Endothelial cell of umbilical vein (primary cell): ENCODE data around the gene TCAP. TPM values are rescaled to one million over a fixed set of nuclear protein-coding genes. Genes with fewer than 3 reads are reported as not detected.

ENCODE experiments used
- BruUV-seq: library from RNA; stranded (reverse); fragments of 400-500 nt; replicated peaks from 2 replicates; lab custom pipeline; 2021; lab: Mats Ljungman, UMichigan
- CTCF ChIA-PET: fragments of 300-600, 350-600 bp; sonication (Branson Sonifier 250); formaldehyde crosslinking; loops from one replicate; lab custom pipeline; 2021; ENCODE audit warnings: antibody characterized with exemption, inconsistent platforms; lab: Charles Lee
- POLR2A ChIA-PET: fragments of 300-600, 350-600 bp; sonication (Branson Sonifier 250); formaldehyde crosslinking; loops from one replicate; lab custom pipeline; 2021; ENCODE audit warnings: antibody characterized with exemption, inconsistent platforms; lab: Charles Lee
- DNase-seq: peaks from one replicate; pipeline ENCODE4 v3.0.0-alpha.2; 2011; ENCODE audit warnings: low read depth, low spot score
- FAIRE-seq: peaks from 2 replicates; lab custom pipeline; 2011; peaks lifted over from hg19 to GRCh38; lab: Jason Lieb, UNC
- H2AFZ ChIP-seq: 2 replicates; pipeline ENCODE4 v1.6.0; 2012; ENCODE audit warnings: low read depth, low read length, control low read depth, inconsistent platforms
- H3K27ac ChIP-seq: 2 replicates; pipeline ENCODE4 v1.5.1; 2011; ENCODE audit warnings: low read depth, mild to moderate bottlenecking, control low read depth, low read length, moderate library complexity; ENCODE audit not compliant: insufficient read depth
- H3K27me3 ChIP-seq, 2 experiments: 2 replicates each; pipeline versions ENCODE4 v1.6.0 to v1.6.1; 2011; ENCODE audit warnings: low read length in 2 of 2, mixed read lengths in 1 of 2; ENCODE audit not compliant: control insufficient read depth in 2 of 2, insufficient read depth in 2 of 2
- H3K36me3 ChIP-seq, 2 experiments: 2 replicates in 1 of 2; 3 replicates in 1 of 2; pipeline ENCODE4 v1.5.1; 2011; ENCODE audit warnings: low read length in 2 of 2, mild to moderate bottlenecking in 1 of 2, moderate library complexity in 1 of 2; ENCODE audit not compliant: control insufficient read depth in 2 of 2, insufficient read depth in 2 of 2; ENCODE audit errors: extremely low read depth in 1 of 2
- H3K4me1 ChIP-seq: 3 replicates; pipeline ENCODE4 v1.5.1; 2011; ENCODE audit warnings: mild to moderate bottlenecking, low read length; ENCODE audit not compliant: control insufficient read depth, insufficient read depth; ENCODE audit errors: extremely low read depth
- H3K4me2 ChIP-seq: 2 replicates; pipeline ENCODE4 v1.6.1; 2011; ENCODE audit warnings: low read length, control low read depth, mixed read lengths; ENCODE audit not compliant: insufficient read depth
- H3K4me3 ChIP-seq, 3 experiments: fragments of 200-600 bp in 1 of 3; sonication (generic), shearing (Covaris generic) in 1 of 3; replicated peaks in 1 of 3; 2 replicates each; pipeline ENCODE4 v1.5.1; 2011 to 2016; ENCODE audit warnings: control low read depth in 3 of 3, low read length in 3 of 3, mild to moderate bottlenecking in 2 of 3, inconsistent platforms in 1 of 3, low read depth in 1 of 3, moderate library complexity in 1 of 3; ENCODE audit not compliant: insufficient read depth in 1 of 3
- H3K79me2 ChIP-seq: 2 replicates; pipeline ENCODE4 v1.6.0; 2012; ENCODE audit warnings: low read length, inconsistent platforms; ENCODE audit not compliant: control insufficient read depth, insufficient read depth
- H3K9ac ChIP-seq: replicated peaks from 2 replicates; pipeline ENCODE3; 2011; ENCODE audit warnings: low read length, control low read depth; ENCODE audit not compliant: insufficient read depth; ENCODE audit errors: extremely low read depth
- H3K9me1 ChIP-seq: replicated peaks from 3 replicates; pipeline ENCODE4 v1.6.0; 2011; ENCODE audit warnings: mild to moderate bottlenecking, low read length; ENCODE audit not compliant: control insufficient read depth, insufficient read depth; ENCODE audit errors: extremely low read depth
- H3K9me3 ChIP-seq: replicated peaks from 2 replicates; pipeline ENCODE4 v1.5.1; 2012; ENCODE audit warnings: low read length, inconsistent platforms; ENCODE audit not compliant: control insufficient read depth, insufficient read depth
- H4K20me1 ChIP-seq: replicated peaks from 2 replicates; pipeline ENCODE3; 2011; ENCODE audit warnings: mild to moderate bottlenecking, low read length; ENCODE audit not compliant: control insufficient read depth, insufficient read depth; ENCODE audit errors: extremely low read depth
- EZH2 ChIP-seq: IDR thresholded peaks from 2 replicates; pipeline ENCODE4 v1.6.1; 2012; ENCODE audit warnings: borderline replicate concordance, low read depth, mild to moderate bottlenecking, moderate library complexity, low read length, inconsistent platforms; ENCODE audit not compliant: severe bottlenecking
- FOS ChIP-seq: IDR thresholded peaks from 2 replicates; pipeline ENCODE4 v1.6.1; 2011; ENCODE audit warnings: mild to moderate bottlenecking, low read length, moderate library complexity, borderline replicate concordance; ENCODE audit not compliant: insufficient read depth
- JUN ChIP-seq: IDR thresholded peaks from 2 replicates; pipeline ENCODE4 v1.6.1; 2011; ENCODE audit warnings: borderline replicate concordance, low read depth; ENCODE audit not compliant: insufficient read length, insufficient read depth
- POLR2A ChIP-seq: IDR thresholded peaks from 2 replicates; pipeline ENCODE4 v1.6.1; 2012; ENCODE audit warnings: low read depth, mild to moderate bottlenecking, control low read depth, low read length
- POLR2AphosphoS5 ChIP-seq: IDR thresholded peaks from 2 replicates; pipeline ENCODE4 v1.6.1; 2012; ENCODE audit warnings: low read depth, mild to moderate bottlenecking, control low read depth, low read length, moderate library complexity; ENCODE audit not compliant: insufficient read depth
- dilution Hi-C: fragments of 300-500 bp; cut with MboI; formaldehyde crosslinking; loops from one replicate; pipeline ENCODE4 v1.15.0; 2019; ENCODE audit warnings: low sequenced_read_pairs; ENCODE audit not compliant: extremely low pct_ligation_motif_present
- intact Hi-C: fragments of 100-400 bp; cut with micrococcal nuclease; formaldehyde crosslinking; loops from one replicate; pipeline ENCODE4 v1.10.0; 2022
- polyA plus RNA-seq, 4 experiments: library from polyadenylated mRNA; depleted of rRNA in 3 of 4; stranded (reverse) in 3 of 4; unstranded in 1 of 4; fragments of >200 nt; gene quantifications; 2 replicates each; pipeline versions ENCODE4 v1.2.1 to v1.2.3, GENCODE V29; 2011 to 2012; ENCODE audit warnings: missing spikeins in 1 of 4
- total RNA-seq: library from RNA; stranded (reverse); gene quantifications from 2 replicates; pipeline ENCODE4 v1.2.3, GENCODE V29; 2021

TCAP gene
- total and polyA plus RNA-seq, 2 donors (not counting 3 experiments of a cell fraction or from before 2014, with no cell fraction given): 0.51 to 0.93 TPM

DNA sequence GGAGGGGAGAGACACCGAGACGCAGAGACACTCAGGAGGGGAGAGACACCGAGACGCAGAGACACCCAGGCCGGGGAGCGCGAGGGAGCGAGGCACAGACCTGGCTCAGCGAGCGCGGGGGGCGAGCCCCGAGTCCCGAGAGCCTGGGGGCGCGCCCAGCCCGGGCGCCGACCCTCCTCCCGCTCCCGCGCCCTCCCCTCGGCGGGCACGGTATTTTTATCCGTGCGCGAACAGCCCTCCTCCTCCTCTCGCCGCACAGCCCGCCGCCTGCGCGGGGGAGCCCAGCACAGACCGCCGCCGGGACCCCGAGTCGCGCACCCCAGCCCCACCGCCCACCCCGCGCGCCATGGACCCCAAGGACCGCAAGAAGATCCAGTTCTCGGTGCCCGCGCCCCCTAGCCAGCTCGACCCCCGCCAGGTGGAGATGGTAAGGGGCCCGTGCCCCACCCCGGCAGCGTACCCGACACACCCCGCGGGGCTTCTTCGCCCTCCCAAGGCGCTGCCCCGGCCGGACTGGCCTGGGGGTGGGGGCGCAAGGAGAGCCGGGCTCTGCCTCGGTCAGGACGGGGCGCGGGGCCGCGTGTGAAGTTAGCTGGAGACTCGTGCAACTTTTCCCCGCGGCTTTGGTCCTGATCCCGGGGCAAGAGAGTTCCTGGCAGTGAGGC is 38.0 kb upstream of the TCAP start:
- Histone ChIP-seq H3K27ac (no peak overlapping the region), H4K20me1 (no peaks in the 10 kb centered on the region), H3K27me3 (peaks cover 56 to 62% of the 10 kb centered on the region in 2 experiments), H2AFZ (no peak overlapping the region), H3K9me1 (no peaks in the 10 kb centered on the region), H3K9me3 (no peaks in the 10 kb centered on the region), H3K79me2 (no peaks in the 10 kb centered on the region), H3K4me1 (no peaks in the 10 kb centered on the region), H3K36me3 (no peaks in the 10 kb centered on the region), H3K4me2 (no peak overlapping the region), H3K9ac (no peak overlapping the region), H3K4me3 (no peak overlapping the region)
- TF ChIP-seq EZH2 (peak; percentile 92), JUN (no peak)
- intact Hi-C loops: loop anchor here (10.0 kb wide), 1 partner anchor 328 kb away; no protein-coding TSS in a partner anchor
- BruUV-seq: no TSS peak
- FAIRE-seq (no peak), DNase-seq (no peak)
- dilution Hi-C loops: no loop called here
- ChIA-PET CTCF (interaction anchor here (1.2 to 1.9 kb wide), 4 partner anchors 10 to 100 kb away, joined by 3 to 8 read pairs (median 4); no protein-coding TSS in a partner anchor), POLR2A (no interaction called here)

DNA sequence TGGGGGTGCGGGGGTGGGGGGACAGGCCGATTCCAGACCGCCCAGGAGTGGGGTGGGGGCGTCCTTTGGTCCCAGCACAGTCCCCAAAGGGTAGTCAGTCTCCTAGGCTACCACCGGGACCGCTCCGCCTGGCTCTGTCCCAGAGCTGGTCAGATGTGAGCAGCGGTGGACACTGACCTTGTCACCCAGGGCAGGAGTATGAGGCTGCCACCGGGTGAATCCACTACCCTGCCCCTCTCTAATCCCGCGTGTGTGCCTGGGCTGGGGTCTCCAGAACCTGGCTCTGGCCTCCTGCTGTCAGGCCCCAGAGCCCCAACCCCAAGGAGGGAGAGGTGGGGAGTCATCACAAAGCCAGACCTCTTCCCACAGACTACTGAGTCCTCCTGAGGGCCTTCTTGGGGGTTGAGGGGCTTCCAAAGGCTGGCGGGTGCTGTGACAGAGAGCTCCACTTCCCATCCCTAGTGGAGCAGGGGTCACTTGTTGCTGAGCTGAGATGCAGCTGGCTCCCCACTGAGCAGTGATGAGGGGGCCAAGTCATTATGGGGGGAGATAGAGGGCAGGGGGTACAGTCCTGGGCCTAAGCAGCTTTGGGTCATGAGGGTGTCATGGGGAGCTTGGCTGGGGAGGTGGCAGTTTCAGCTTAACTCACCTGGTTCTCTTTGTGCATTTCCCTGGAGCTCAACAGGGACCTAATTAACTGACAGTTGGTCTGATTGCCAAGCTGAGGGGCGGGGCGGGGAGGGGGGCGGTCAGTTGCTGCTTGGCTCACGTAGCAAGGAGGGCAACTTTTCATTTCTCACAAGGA is 37.2 kb upstream of the TCAP start:
- Histone ChIP-seq H2AFZ (no peak overlapping the region), H3K4me1 (no peaks in the 10 kb centered on the region), H3K79me2 (no peaks in the 10 kb centered on the region), H3K9me1 (no peaks in the 10 kb centered on the region), H3K27ac (no peak overlapping the region), H3K4me3 (no peak overlapping the region), H3K36me3 (no peaks in the 10 kb centered on the region), H3K9ac (no peak overlapping the region), H3K4me2 (no peak overlapping the region), H4K20me1 (no peaks in the 10 kb centered on the region), H3K9me3 (no peaks in the 10 kb centered on the region), H3K27me3 (peaks cover 56 to 64% of the 10 kb centered on the region in 2 experiments)
- no TSS peak for BruUV-seq
- dilution Hi-C loops (no loop called here), intact Hi-C loops (loop anchor here (10.0 kb wide), 1 partner anchor 327 kb away; no protein-coding TSS in a partner anchor)
- ChIA-PET CTCF (interaction anchor here (1.0 to 1.9 kb wide), 7 partner anchors 10 to 101 kb away, joined by 3 to 8 read pairs (median 4); partner anchors contain the start of gene PNMT), POLR2A (no interaction called here)
- no peak for DNase-seq
- no peak for TF ChIP-seq FOS
- no peak for TF ChIP-seq POLR2A
- no peak for TF ChIP-seq POLR2AphosphoS5
- FAIRE-seq: no peak
